AG09319 (cell line): ENCODE data around the gene SPTBN1.
"Not testable (repeated sequence)": the region's sequence is repeated elsewhere in the genome, so short reads cannot be mapped to it uniquely, and the experiment has no call there.

Experiments
- DNase-seq: peaks from one replicate; pipeline ENCODE4 v3.0.0-alpha.2; 2010; ENCODE audit warnings: low read depth; ENCODE audit errors: extremely low read depth
- TF ChIP-seq, protein P1 (sequence below): IDR thresholded peaks from 2 replicates; pipeline ENCODE4 v1.5.1; 2011; ENCODE audit warnings: low read depth, mild to moderate bottlenecking, inconsistent platforms, low read length, moderate library complexity

SPTBN1 gene

DNA sequence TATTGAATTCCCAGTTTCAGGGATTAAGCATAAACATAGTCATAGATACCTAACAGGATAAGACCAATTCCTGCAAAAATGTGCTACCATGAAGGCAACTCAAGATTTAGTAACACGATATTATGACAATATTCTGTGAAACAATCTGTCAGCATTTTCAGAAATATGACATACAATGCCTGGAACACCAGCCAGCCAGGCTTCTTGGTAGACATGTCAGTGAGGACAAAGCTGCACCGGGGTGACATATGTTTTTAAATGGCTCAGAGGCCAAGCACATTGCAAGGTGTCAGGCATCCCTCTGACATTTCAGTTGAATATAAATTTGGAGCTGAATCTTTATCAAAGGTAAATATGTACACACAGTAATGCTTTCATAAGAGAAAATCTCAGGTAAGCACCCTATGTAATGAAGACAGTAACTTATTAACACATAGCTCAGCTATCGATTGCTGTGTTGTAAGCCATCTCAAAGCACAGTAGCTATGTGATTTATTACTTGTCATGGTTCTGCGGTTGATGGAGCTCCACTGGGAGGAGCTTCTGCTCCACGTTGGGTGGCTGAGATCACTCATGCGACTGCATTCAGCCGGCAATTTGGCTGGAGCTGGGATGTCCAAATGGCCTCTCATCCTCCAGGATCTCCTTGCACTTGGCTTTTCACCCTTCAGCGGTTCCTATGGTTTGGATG, 235.5 kb downstream of the SPTBN1 start:
- DNase-seq, result no peak
- TF ChIP-seq, protein P1, sequence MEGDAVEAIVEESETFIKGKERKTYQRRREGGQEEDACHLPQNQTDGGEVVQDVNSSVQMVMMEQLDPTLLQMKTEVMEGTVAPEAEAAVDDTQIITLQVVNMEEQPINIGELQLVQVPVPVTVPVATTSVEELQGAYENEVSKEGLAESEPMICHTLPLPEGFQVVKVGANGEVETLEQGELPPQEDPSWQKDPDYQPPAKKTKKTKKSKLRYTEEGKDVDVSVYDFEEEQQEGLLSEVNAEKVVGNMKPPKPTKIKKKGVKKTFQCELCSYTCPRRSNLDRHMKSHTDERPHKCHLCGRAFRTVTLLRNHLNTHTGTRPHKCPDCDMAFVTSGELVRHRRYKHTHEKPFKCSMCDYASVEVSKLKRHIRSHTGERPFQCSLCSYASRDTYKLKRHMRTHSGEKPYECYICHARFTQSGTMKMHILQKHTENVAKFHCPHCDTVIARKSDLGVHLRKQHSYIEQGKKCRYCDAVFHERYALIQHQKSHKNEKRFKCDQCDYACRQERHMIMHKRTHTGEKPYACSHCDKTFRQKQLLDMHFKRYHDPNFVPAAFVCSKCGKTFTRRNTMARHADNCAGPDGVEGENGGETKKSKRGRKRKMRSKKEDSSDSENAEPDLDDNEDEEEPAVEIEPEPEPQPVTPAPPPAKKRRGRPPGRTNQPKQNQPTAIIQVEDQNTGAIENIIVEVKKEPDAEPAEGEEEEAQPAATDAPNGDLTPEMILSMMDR, result no peak

DNA sequence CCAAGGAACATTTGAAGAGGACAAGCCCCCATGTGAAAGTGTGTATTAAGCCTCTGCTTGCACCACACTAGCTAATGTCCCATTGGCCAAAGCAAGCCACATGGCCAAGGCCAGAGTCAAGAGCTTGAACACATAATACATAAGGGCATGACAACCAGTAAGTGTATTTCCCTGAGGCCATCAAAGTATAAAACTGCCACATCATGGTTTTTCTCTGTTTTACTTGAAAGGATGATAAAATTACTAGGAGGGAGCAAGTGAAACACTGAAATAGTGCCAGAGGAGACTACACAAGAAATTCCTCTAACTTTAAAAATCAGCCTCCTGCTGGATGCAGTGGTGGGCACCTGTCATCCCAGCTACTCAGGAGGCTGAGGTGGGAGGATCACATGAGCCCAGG, 236.4 kb downstream of the SPTBN1 start:
- DNase-seq, result no peak
- TF ChIP-seq, protein P1, result no peak

DNA sequence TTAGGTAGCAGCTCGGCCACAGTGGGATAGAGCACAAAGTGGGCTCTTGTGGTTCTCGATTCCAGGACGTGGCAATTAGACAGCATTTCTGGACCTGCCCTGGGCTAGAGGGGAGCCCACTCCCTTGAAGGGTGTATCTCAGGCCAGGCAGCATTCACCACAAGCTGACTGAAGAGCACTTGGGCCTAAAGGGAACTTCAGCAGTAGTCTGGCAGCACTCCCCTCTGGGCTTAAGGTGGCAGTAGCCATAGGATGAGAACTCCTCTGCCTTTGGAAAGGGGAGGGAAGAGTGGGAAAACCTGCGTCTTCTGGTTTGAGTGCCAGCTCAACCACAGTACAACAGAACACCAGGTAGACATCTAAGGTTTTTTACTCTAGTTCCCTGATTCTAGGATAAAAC, 239.3 kb downstream of the SPTBN1 start:
- TF ChIP-seq, protein P1, result no peak
- no peak for DNase-seq

GRCh38 chr2:54697934-54698333, 241.8 kb downstream of the SPTBN1 start:
- TF ChIP-seq, protein P1, result no peak
- DNase-seq, result no peak

DNA sequence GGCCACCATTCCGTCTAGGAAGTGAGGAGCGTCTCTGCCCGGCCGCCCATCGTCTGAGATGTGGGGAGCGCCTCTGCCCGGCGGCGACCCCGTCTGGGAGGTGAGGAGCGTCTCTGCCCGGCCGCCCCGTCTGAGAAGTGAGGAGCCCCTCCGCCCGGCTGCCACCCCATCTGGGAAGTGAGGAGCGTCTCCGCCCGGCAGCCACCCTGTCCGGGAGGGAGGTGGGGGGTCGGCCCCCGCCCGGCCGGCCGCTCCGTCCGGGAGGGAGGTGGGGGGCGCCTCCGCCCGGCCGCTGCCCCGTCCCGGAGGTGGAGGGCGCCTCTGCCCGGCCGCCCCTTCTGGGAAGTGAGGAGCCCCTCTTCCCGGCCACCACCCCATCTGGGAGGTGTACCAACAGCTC, 242.8 kb downstream of the SPTBN1 start:
- DNase-seq, result not testable (repeated sequence)

DNA sequence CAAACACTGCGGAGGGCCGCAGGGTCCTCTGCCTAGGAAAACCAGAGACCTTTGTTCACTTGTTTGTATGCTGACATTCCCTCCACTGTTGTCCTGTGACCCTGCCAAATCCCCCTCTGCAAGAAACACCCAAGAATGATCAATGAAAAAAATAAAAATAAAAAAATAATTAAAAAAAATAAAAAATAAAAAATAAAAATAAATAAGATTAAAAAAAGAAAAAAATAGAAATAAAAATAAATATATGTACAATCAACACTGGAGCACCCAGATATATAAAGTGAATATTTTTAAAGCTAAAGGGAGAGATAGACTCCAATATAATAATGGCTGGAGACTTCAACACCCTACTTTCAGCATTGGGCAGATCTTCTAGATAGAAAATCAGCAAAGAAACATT, 243.5 kb downstream of the SPTBN1 start:
- TF ChIP-seq, protein P1, result no peak
- no peak for DNase-seq

- TF ChIP-seq, protein P1, result no peak
- DNase-seq, result no peak
Observed at GRCh38 chr2:54701029-54701428, 244.9 kb downstream of the SPTBN1 start.

- DNase-seq, result no peak
- TF ChIP-seq, protein P1, result no peak
Observed at GRCh38 chr2:54704238-54704637, 248.1 kb downstream of the SPTBN1 start.
